Activated naive CD8-positive, alpha-beta T cell treated with anti-CD3 and anti-CD28 coated beads, Interleukin-2, amount 50 U/mL, for 24 hours (primary cell): ENCODE measurements around the gene WNT7B.

Source experiments
- ATAC-seq: fragments of 150-1000 bp; cut with Tn5 transposase; one replicate; pipeline ENCODE4 v1.10.0; 2021
- DNase-seq: peaks from one replicate; pipeline ENCODE4 v3.0.0; 2021
- H3K27ac Mint-ChIP-seq: one replicate; pipeline ENCODE4 v1.8.0; 2021; ENCODE audit warnings: mild to moderate bottlenecking, mixed read lengths
- H3K27me3 Mint-ChIP-seq: one replicate; pipeline ENCODE4 v1.8.0; 2021; ENCODE audit warnings: mixed read lengths
- H3K36me3 Mint-ChIP-seq: one replicate; pipeline ENCODE4 v1.8.0; 2021; ENCODE audit warnings: low read depth, mixed read lengths
- H3K4me1 Mint-ChIP-seq: one replicate; pipeline ENCODE4 v1.8.0; 2021; ENCODE audit warnings: mixed read lengths
- H3K4me3 Mint-ChIP-seq: one replicate; pipeline ENCODE4 v1.8.0; 2021; ENCODE audit warnings: mild to moderate bottlenecking, moderate library complexity, mixed read lengths
- H3K9me3 Mint-ChIP-seq: one replicate; pipeline ENCODE4 v1.8.0; 2021; ENCODE audit warnings: mixed read lengths

Gene WNT7B

DNA sequence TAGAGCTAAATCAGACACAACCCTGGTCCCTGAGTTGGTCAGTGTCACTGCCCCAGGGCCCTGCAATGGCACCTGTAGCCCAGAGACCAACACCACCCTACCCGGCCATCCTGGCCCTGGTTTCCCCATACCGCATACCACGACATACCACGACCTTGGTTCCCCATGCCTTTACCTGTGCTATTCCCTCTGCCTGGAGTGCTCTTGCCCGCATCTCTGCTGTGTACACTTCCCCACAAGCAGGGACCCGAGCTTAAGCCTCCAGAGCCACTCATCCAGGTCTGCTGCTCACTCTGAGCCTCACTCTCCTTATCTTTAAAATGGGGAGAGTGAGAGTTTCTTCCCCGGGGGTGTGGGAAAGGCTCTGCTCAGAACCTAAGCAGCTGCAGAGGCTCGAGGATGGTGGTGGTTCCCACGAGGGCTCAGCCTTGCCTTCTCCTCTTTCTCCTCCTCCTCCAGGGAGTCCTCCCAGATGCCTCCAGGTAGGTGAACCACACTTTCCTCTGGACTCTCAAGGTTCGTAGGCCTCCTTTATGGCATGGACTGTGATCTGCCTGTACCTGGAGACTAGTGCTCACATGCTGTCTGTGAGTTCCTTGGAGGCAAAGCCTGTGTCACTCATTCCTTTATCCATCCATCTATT is 48.1 kb downstream of the WNT7B start:
- H3K4me3 Mint-ChIP-seq, result no peak overlapping the region
- peaks cover 20% of the 10 kb centered on the region for H3K27me3 Mint-ChIP-seq
- no peaks in the 10 kb centered on the region for H3K36me3 Mint-ChIP-seq
- H3K27ac Mint-ChIP-seq, result no peak overlapping the region
- no peaks in the 10 kb centered on the region for H3K4me1 Mint-ChIP-seq
- DNase-seq, result no peak
- ATAC-seq, result no peak
- no peaks in the 10 kb centered on the region for H3K9me3 Mint-ChIP-seq

DNA sequence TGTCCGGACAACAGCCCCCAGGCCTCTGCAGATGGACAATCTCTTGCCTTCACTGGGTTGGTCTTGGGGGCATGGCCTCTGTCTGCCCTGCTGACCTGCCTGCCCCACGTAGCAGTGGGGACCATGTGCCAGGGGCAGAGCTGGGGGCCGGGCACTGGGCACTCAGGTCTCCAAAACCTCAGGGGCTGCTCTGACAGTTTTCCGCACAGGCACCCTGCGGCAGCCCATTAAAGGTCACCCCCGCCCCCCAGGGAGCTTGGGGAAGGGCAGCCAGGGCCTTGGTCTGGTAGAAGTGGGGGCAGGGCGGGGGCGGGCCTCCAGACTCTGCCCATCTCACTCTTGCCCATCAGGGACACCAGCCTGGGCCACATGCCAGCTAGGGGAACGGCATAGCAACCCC is 49.9 kb downstream of the WNT7B start:
- H3K4me3 Mint-ChIP-seq, result no peak overlapping the region
- H3K27ac Mint-ChIP-seq, result no peak overlapping the region
- H3K27me3 Mint-ChIP-seq, result peaks cover 9% of the 10 kb centered on the region
- ATAC-seq, result no peak
- H3K36me3 Mint-ChIP-seq, result no peaks in the 10 kb centered on the region
- DNase-seq, result no peak
- no peaks in the 10 kb centered on the region for H3K4me1 Mint-ChIP-seq
- H3K9me3 Mint-ChIP-seq, result no peaks in the 10 kb centered on the region

DNA sequence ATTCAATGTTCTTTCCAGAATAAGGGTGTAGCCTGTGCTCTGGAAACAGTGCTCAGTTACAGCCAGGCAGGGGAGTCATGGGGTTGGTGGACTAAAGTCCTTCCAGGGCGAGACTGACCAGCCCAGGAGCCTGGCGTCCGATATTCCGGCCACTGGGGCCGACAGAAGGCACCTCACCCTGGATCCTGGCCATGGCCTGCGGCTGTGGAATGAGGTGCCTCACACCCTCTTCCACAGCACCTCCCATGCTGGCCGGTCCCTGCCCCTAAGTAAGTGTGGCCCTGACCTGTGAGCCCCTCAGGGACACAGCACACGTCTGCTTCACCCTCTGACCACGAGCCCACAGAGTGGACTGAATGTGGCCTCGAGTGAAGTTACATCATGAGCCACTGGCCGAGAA is 50.5 kb downstream of the WNT7B start:
- Mint-ChIP-seq H3K9me3 (no peaks in the 10 kb centered on the region), H3K27me3 (peaks cover 4% of the 10 kb centered on the region), H3K4me3 (no peak overlapping the region), H3K36me3 (no peaks in the 10 kb centered on the region), H3K27ac (no peak overlapping the region), H3K4me1 (no peaks in the 10 kb centered on the region)
- ATAC-seq (no peak), DNase-seq (no peak)

DNA sequence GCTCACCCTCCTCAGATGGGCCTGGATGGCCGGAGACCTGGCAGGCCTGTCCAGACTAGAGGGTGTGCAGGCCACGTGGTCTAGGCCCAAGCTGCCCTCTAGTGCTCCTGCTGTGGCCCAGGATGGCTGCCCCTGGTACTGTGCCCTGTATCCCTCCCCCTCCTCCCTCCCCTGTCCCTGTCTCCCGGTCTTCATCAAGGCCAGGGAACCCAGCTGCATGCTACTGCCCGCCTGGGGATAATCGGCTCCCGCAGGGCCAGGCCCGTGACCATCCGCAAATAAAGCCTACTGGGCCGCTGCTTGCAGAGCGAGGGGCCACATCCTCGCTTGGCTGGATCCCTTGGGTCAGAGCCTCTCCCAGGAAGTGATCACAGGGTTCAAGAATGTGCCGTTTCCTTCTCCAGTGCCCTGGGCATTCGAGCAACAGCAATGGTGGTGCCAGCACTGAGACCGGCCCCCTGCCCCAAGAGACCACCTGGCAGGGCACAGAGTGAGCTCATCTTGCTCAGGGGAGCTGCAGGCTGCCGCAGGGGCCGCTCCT is 51.1 kb downstream of the WNT7B start:
- DNase-seq, result no peak
- no peaks in the 10 kb centered on the region for H3K4me1 Mint-ChIP-seq
- H3K9me3 Mint-ChIP-seq, result no peaks in the 10 kb centered on the region
- no peaks in the 10 kb centered on the region for H3K36me3 Mint-ChIP-seq
- no peak overlapping the region for H3K4me3 Mint-ChIP-seq
- ATAC-seq, result no peak
- H3K27me3 Mint-ChIP-seq, result peaks cover 4% of the 10 kb centered on the region
- no peak overlapping the region for H3K27ac Mint-ChIP-seq

DNA sequence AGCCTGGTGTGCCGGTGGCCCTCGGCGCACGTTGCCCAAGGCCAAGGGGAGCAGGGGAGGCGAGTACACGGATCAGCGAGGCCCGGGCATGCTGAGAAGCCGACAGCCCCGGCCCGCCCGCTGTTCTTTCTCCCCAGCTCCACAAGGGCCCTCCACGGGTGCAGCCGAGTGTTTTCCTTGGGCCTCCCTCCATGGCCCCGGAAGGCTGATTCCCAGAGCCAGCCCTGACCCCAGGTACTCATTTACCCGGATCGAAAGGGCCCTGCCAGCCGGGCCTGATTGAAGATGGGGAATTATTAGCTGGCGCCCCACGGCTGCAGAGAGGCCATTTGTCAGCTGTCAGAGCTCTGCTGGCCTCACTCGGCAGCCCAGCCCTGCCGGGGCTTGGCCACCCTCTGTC is 53.1 kb downstream of the WNT7B start:
- Mint-ChIP-seq H3K9me3 (no peaks in the 10 kb centered on the region), H3K27ac (no peak overlapping the region), H3K4me3 (no peak overlapping the region), H3K27me3 (no peaks in the 10 kb centered on the region), H3K4me1 (no peaks in the 10 kb centered on the region), H3K36me3 (no peaks in the 10 kb centered on the region)
- no peak for DNase-seq
- ATAC-seq, result no peak

DNA sequence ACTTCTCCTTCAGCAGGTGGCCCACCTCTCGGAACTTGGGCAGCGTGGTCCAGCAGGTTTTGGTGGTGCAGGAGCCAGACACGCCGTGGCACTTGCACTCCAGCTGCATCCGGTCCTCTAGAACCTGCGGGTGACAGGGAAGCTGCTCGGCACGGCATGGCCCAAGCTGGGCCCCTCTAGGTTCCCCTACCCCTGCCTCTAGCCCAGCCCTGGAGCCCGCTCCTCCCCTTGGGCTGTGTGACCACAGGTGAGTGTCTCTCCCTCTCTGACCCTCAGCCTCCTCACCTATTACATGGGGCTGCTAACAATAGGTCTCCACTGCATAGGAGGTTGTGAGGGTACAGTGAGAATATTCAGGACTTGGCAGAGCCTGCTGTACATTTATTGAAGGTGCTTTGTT is 53.8 kb downstream of the WNT7B start:
- Mint-ChIP-seq H3K4me1 (no peaks in the 10 kb centered on the region), H3K4me3 (no peak overlapping the region), H3K36me3 (no peaks in the 10 kb centered on the region), H3K9me3 (no peaks in the 10 kb centered on the region), H3K27ac (no peak overlapping the region), H3K27me3 (no peaks in the 10 kb centered on the region)
- no peak for DNase-seq
- no peak for ATAC-seq

DNA sequence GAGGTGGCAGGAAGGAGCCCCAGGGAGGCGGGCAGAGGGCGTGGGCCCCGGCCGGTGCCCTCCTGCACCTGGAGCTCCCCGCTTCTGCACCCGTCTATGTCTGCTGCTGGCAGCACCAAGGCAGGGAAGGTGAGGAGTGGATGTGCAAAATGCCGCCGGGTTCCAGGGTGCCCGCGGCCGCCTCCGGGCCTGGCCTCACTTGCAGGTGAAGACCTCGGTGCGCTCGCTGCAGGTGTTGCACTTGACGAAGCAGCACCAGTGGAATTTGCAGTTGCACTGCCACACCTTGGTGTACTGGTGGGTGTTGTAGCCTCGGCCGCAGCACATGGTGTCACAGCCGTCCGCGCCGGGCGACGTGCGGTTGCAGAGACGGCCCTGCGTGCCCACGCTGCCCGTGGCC is 54.3 kb downstream of the WNT7B start:
- no peaks in the 10 kb centered on the region for H3K4me1 Mint-ChIP-seq
- no peak for ATAC-seq
- H3K27me3 Mint-ChIP-seq, result no peaks in the 10 kb centered on the region
- H3K36me3 Mint-ChIP-seq, result no peaks in the 10 kb centered on the region
- no peak overlapping the region for H3K4me3 Mint-ChIP-seq
- DNase-seq, result no peak
- no peak overlapping the region for H3K27ac Mint-ChIP-seq
- no peaks in the 10 kb centered on the region for H3K9me3 Mint-ChIP-seq

DNA sequence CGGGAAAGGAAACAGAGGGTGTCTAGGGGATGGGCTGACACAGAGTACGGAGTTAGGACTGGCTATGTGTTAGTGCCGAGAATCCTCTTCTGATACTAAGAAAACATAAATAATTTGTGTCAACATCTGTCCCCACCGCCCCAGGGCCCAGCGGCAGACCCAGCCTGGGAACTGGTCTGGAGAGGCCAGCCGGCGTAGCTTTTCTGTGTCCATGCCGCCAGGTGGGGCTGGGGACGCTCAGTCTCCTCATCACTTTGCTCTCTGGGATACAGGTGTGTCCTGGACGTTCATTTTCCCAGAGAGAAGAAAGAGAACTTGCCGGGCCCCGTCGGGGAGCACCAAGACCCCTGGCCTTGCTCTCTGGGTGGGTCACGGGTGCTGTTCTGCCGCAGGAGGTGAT is 54.7 kb downstream of the WNT7B start:
- no peak overlapping the region for H3K27ac Mint-ChIP-seq
- no peak overlapping the region for H3K4me3 Mint-ChIP-seq
- H3K27me3 Mint-ChIP-seq, result no peaks in the 10 kb centered on the region
- H3K4me1 Mint-ChIP-seq, result no peaks in the 10 kb centered on the region
- H3K9me3 Mint-ChIP-seq, result no peaks in the 10 kb centered on the region
- H3K36me3 Mint-ChIP-seq, result no peaks in the 10 kb centered on the region
- DNase-seq (no peak), ATAC-seq (no peak)

DNA sequence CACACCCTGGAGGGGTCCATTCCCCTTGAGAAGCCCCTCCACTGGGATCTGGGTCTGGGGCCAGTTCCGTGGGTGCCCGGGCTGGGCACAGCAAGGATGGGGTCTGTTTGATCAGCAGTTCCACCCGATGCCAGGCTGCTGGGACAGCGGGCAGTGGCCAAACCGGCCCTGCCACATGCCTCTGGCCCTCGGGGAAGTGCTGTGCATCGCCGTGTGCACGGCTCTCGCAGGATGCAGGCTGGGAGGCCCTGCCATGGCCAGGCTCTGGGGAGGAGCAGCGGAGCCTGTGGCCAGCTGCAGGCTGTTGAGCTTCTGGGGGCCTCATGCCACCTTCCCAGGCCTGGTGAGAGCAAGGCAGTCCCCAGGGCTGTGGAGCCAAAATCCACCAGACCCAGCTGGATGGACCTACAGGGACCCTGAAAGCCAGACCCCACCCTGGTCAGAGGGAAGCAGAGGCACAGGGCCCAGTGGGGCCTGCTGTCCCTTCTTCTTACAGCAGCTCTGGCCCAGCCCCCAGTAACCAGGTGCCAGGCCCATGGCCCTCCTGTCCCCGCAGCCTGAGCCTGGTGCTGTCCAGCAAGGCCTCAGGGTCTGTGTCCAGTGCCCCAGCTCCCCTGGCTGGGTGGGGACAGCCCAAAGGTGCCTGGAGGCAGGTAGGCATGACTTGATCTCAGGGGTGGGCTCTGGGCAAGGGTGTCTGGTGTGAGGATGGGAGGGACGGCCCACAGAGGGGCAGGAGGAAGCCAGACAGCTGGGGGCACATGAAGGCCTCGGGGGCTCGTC is 57.3 kb downstream of the WNT7B start:
- Mint-ChIP-seq H3K4me3 (no peak overlapping the region), H3K36me3 (no peaks in the 10 kb centered on the region), H3K4me1 (no peaks in the 10 kb centered on the region), H3K27ac (no peak overlapping the region), H3K27me3 (no peaks in the 10 kb centered on the region), H3K9me3 (no peaks in the 10 kb centered on the region)
- ATAC-seq (no peak), DNase-seq (no peak)

DNA sequence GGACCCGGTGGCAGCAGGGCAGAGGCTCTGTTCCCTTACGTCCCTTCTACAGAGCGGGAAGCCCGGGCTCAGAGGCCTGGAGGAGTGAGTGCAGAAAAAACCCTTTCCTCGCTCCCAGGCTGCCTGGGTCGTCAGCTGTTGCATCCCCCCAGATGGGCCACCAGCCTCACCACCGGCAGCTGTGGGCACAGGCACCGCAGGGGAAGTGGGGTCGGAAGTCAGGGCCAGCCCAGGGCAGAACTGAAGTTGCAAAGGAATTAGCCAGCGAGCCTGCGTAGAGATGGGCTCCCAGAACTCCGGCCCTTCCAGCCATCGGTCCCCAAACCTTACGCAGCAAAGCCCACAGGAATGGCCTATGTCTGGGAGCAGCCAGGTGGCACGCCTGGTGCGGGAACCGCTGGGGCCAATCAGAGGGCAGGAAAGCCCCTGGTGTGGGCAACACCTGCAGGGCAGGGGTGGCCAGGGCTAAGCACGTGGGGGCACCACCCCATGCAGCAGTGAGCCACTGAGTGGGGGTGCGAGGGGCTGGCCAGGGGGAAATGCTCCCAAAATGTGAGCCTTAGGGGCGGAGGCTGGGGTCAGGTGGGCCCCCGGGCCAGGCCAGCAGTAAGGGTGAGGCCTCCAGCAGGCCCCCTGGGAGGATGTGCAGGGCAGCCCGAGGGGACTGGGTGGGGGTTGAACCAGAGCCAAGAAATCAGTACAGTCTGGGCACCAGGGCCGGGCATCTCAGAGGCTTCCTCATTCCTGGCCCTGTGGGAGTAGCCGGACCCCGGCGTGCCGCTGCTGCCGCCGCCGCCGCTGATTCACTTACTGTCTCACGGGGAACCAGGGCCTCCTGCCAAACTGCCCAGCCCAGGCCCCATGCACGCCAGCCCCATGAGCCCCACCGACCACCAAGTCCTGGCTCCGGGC is 58.2 kb downstream of the WNT7B start:
- DNase-seq (no peak), ATAC-seq (no peak)
- Mint-ChIP-seq H3K36me3 (no peaks in the 10 kb centered on the region), H3K4me1 (no peaks in the 10 kb centered on the region), H3K9me3 (peaks cover 6% of the 10 kb centered on the region), H3K27me3 (no peaks in the 10 kb centered on the region), H3K4me3 (no peak overlapping the region), H3K27ac (no peak overlapping the region)

DNA sequence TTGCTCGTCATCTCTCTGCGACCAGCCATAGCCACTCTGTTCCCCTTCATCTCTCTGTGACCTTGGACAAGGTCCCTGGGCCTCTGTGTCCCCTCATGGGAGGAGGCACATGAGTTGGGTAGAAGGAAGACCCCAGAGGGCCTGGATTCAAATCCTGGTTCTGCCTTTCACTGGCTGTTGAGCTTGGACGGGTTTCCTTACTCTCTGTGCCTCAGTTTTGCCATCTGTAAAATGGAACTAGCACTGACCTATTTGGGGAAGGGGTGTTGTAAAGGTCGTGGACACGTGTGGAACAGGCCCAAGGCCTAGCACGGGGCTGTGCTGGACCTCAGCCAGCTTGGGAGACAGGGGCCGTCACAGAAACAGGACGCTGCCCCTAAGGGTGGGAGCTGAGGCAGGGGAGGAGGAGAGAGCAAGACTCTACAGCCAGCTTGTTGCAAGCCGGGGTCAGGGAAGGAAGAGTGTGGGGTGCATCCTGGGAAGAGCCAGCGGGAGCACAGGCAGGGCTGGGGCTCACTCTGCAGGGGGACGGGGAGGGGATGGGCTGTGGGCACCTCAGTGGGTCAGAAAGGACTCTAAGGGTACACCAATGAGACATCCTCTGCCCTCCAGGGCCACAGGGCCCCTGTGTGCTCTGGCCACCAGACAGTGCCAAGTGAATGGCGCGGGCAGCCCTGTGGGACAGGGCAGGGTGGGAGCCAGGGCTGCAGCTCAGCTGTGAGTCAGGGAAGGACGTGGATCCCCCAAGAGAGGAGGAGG is 59.1 kb downstream of the WNT7B start:
- Mint-ChIP-seq H3K9me3 (peaks cover 6% of the 10 kb centered on the region), H3K36me3 (no peaks in the 10 kb centered on the region), H3K27ac (no peak overlapping the region), H3K27me3 (no peaks in the 10 kb centered on the region), H3K4me3 (no peak overlapping the region), H3K4me1 (no peaks in the 10 kb centered on the region)
- ATAC-seq (no peak), DNase-seq (no peak)

DNA sequence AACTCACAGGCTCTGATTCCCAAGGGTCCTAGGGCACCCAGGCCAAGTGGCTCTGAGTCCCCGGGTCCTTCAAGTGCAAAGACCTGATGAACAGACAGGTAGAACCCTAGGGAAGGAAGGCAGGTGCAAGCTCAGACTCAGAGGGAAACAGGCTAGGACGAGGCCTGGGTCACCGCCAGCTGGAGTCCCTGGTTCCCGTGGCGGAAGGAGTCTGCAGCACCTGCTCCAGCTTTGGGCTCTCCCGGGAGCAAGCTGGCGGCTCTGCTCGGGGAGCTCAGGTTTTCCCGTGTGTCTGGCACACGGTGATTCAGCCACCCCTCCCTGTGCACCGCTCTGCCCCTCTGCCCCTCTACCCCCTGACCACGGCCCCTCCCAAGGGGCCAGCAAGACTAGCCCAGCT is 59.8 kb downstream of the WNT7B start:
- Mint-ChIP-seq H3K9me3 (peaks cover 6% of the 10 kb centered on the region), H3K4me1 (no peaks in the 10 kb centered on the region), H3K4me3 (no peak overlapping the region), H3K27ac (no peak overlapping the region), H3K36me3 (no peaks in the 10 kb centered on the region), H3K27me3 (no peaks in the 10 kb centered on the region)
- ATAC-seq, result no peak
- DNase-seq, result no peak

DNA sequence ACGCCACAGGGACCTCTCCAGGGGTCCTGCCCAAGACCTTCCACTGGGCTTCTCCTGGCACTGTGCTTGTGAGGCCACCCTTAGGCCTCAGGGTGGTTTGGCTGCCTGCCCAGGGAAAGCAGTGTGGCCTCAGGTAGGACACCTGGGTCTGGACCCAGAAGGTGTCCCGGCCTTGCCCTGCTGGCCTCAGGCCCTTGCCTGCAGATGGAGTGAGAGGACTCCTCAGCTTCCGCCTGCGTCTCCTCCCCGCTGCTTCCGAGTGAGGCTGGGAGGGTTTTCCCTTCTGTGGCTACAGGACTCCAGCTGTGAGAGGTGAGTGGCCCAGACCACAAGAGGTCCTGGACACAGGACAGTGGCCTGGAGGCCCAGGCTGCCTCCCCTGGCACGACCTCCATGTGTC is 60.4 kb downstream of the WNT7B start:
- H3K9me3 Mint-ChIP-seq, result peaks cover 6% of the 10 kb centered on the region
- H3K27ac Mint-ChIP-seq, result no peak overlapping the region
- H3K27me3 Mint-ChIP-seq, result peaks cover 2% of the 10 kb centered on the region
- no peaks in the 10 kb centered on the region for H3K4me1 Mint-ChIP-seq
- H3K36me3 Mint-ChIP-seq, result no peaks in the 10 kb centered on the region
- no peak overlapping the region for H3K4me3 Mint-ChIP-seq
- ATAC-seq (no peak), DNase-seq (no peak)

DNA sequence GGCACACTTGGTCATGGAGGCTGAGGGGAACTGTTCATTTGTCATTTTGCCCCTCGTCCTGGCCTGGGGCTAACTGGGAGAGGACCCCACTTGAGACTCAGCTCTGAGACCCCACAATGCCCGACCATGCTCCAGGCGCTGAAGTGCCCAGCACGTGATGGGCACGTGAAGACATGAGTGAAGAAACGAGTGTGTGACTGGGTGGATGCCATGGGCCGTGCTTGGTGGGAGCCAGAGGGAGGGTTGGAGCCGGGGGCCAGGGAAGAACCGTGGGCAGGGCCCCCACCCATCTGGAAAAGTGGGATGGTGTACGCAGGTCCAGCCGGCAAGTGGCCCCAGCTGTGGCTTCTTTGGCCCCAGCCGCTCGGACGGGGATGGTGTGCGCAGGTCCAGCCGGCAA is 61.1 kb downstream of the WNT7B start:
- H3K27ac Mint-ChIP-seq, result no peak overlapping the region
- no peak overlapping the region for H3K4me3 Mint-ChIP-seq
- DNase-seq, result no peak
- H3K27me3 Mint-ChIP-seq, result peaks cover 2% of the 10 kb centered on the region
- no peaks in the 10 kb centered on the region for H3K36me3 Mint-ChIP-seq
- no peaks in the 10 kb centered on the region for H3K4me1 Mint-ChIP-seq
- ATAC-seq, result no peak
- H3K9me3 Mint-ChIP-seq, result peaks cover 6% of the 10 kb centered on the region
